GM23338 (cell line): ENCODE data around the gene RXFP1. TPM values are rescaled to one million over a fixed set of nuclear protein-coding genes. Genes with fewer than 3 reads are reported as not detected.

Experiments used
- ATAC-seq: fragments of 200-7000 bp; cut with Tn5 transposase; 3 replicates; pipeline ENCODE4 v1.9.1; 2020
- DNase-seq: peaks from one replicate; pipeline ENCODE4 v3.0.0-alpha.2; 2015; ENCODE audit warnings: low spot score
- H2AFZ ChIP-seq: fragments of 200-600 bp; sonication (generic); 2 replicates; pipeline ENCODE4 v1.8.0; 2016; ENCODE audit warnings: antibody characterized with exemption, mild to moderate bottlenecking, moderate library complexity
- H3F3A ChIP-seq: fragments of 200-600 bp; sonication (generic); replicated peaks from 2 replicates; pipeline ENCODE4 v1.8.0; 2017; ENCODE audit warnings: antibody characterized with exemption, mixed run types, low read depth
- H3K27ac ChIP-seq: fragments of 200-600 bp; sonication (generic); 2 replicates; pipeline ENCODE4 v1.6.1; 2016; ENCODE audit warnings: low read depth
- H3K27me3 ChIP-seq: fragments of 200-600 bp; sonication (generic); 2 replicates; pipeline ENCODE4 v1.8.0; 2016; ENCODE audit warnings: mild to moderate bottlenecking, mixed run types, moderate library complexity; ENCODE audit not compliant: insufficient read depth
- H3K36me3 ChIP-seq: fragments of 200-600 bp; sonication (generic); 2 replicates; pipeline ENCODE4 v1.8.0; 2016; ENCODE audit warnings: mild to moderate bottlenecking; ENCODE audit not compliant: insufficient read depth
- H3K4me1 ChIP-seq: fragments of 200-600 bp; sonication (generic); 2 replicates; pipeline ENCODE4 v1.8.0; 2016; ENCODE audit warnings: mild to moderate bottlenecking, moderate library complexity; ENCODE audit not compliant: insufficient read depth
- H3K4me2 ChIP-seq: fragments of 200-600 bp; sonication (generic); 2 replicates; pipeline ENCODE4 v1.7.1; 2017; ENCODE audit warnings: mixed run types
- H3K4me3 ChIP-seq: fragments of 200-600 bp; sonication (generic); 2 replicates; pipeline ENCODE4 v1.6.1; 2016; ENCODE audit warnings: mixed run types
- H3K79me2 ChIP-seq: fragments of 200-600 bp; sonication (generic); replicated peaks from 2 replicates; pipeline ENCODE4 v1.8.0; 2017; ENCODE audit warnings: mild to moderate bottlenecking; ENCODE audit not compliant: insufficient read depth
- H3K9me2 ChIP-seq: fragments of 200-600 bp; sonication (generic); 2 replicates; pipeline ENCODE4 v1.8.0; 2017; ENCODE audit not compliant: insufficient read depth
- H4K20me1 ChIP-seq: fragments of 200-600 bp; sonication (generic); replicated peaks from 2 replicates; pipeline ENCODE4 v1.8.0; 2017; ENCODE audit warnings: mild to moderate bottlenecking; ENCODE audit not compliant: insufficient read depth
- H3K27ac Mint-ChIP-seq: 2 replicates; pipeline ENCODE4 v1.8.0; 2020; ENCODE audit warnings: inconsistent platforms, mild to moderate bottlenecking, moderate library complexity, mixed read lengths
- H3K27me3 Mint-ChIP-seq: 3 replicates; pipeline ENCODE4 v1.8.0; 2022; ENCODE audit warnings: low read depth, mild to moderate bottlenecking, moderate library complexity, mixed read lengths, inconsistent platforms; ENCODE audit not compliant: insufficient read depth, poor library complexity
- H3K36me3 Mint-ChIP-seq: 3 replicates; pipeline ENCODE4 v1.8.0; 2021; ENCODE audit warnings: low read depth, mild to moderate bottlenecking, inconsistent platforms, moderate library complexity, mixed read lengths
- H3K4me1 Mint-ChIP-seq: 3 replicates; pipeline ENCODE4 v1.8.0; 2020; ENCODE audit warnings: mild to moderate bottlenecking, inconsistent platforms, mixed read lengths
- H3K4me3 Mint-ChIP-seq: 3 replicates; pipeline ENCODE4 v1.8.0; 2021; ENCODE audit warnings: moderate library complexity, mild to moderate bottlenecking, inconsistent platforms, mixed read lengths
- H3K9me3 Mint-ChIP-seq: 3 replicates; pipeline ENCODE4 v1.8.0; 2020; ENCODE audit warnings: moderate library complexity, mild to moderate bottlenecking, inconsistent platforms, mixed read lengths
- CREB1 ChIP-seq: fragments of 250-450 bp; sonication (Bioruptor Pico); IDR thresholded peaks from 2 replicates; pipeline ENCODE4 v1.5.0; 2020; ENCODE audit warnings: low read depth, mild to moderate bottlenecking, moderate library complexity
- EZH2 ChIP-seq: fragments of 200-600 bp; sonication (generic); IDR thresholded peaks from one replicate; pipeline ENCODE4 v1.8.0; 2017; ENCODE audit warnings: antibody characterized with exemption, mild to moderate bottlenecking, low read depth; ENCODE audit not compliant: unreplicated experiment
- EZH2phosphoT487 ChIP-seq: fragments of 200-600 bp; sonication (generic); IDR thresholded peaks from one replicate; pipeline ENCODE4 v1.8.1; 2018; ENCODE audit warnings: antibody characterized with exemption; ENCODE audit not compliant: unreplicated experiment
- NANOG ChIP-seq: IDR thresholded peaks from 2 replicates; pipeline ENCODE4 v1.6.1; 2016; ENCODE audit warnings: antibody characterized with exemption, borderline replicate concordance
- POLR2AphosphoS5 ChIP-seq: IDR thresholded peaks from 2 replicates; pipeline ENCODE4 v1.6.1; 2016; ENCODE audit warnings: antibody characterized with exemption, low read depth
- STAT1 ChIP-seq: IDR thresholded peaks from one replicate; pipeline ENCODE4 v1.6.1; 2016; ENCODE audit warnings: antibody characterized with exemption; ENCODE audit not compliant: unreplicated experiment
- ZNF331 ChIP-seq: fragments of 250-450 bp; sonication (Bioruptor Pico); IDR thresholded peaks from 2 replicates; pipeline ENCODE4 v1.5.0; 2020; ENCODE audit warnings: low read depth, mild to moderate bottlenecking, moderate library complexity
- polyA plus RNA-seq: library from polyadenylated mRNA; unstranded; fragments of >200 nt; fragmentation: Nextera tagmentation; extraction: Ambion mirVana; gene quantifications from 2 replicates; pipeline ENCODE4 v1.2.1, GENCODE V29; 2016
- total RNA-seq: library from RNA; depleted of rRNA; stranded (reverse); fragments of >200 nt; shearing (Covaris generic); gene quantifications from 2 replicates; pipeline ENCODE4 v1.2.3, GENCODE V29; 2014
- TF ChIP-seq, protein P1 (sequence below), 2 experiments: fragments of 200-600 bp in 1 of 2; sonication (generic) in 1 of 2; conservative IDR thresholded peaks; 2 replicates each; pipeline versions ENCODE4 v1.5.1 to v1.6.1; 2016 to 2017; ENCODE audit warnings: antibody characterized with exemption in 2 of 2, low read depth in 2 of 2, mild to moderate bottlenecking in 2 of 2, moderate library complexity in 1 of 2
- TF ChIP-seq, protein P2 (sequence below): fragments of 250-450 bp; sonication (Bioruptor Pico); IDR thresholded peaks from 2 replicates; pipeline ENCODE4 v1.5.0; 2020; ENCODE audit warnings: mild to moderate bottlenecking, moderate library complexity

The RXFP1 gene
- total and polyA plus RNA-seq, 2 experiments from 2014 or later, result 0.63 TPM; not detected in 1

DNA sequence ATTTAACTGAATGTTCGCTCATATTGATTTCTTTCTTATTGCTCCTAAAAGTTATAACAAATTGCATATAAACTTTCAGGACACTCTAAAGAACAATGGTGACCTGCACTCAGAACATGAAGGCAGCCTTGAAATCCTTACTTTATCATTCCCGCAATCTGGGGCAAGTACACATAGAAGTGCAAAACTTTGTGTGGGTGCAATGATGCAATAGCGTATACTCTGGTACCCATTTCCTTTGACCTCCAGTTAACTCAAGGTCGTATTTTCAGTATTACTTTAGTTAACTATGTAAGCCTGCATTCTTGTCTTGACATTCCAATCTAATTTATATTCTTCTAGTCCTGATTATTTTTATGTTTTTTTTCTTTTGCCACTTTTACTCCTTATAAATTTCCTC, 85.3 kb downstream of the RXFP1 start:
- no peaks in the 10 kb centered on the region for H3F3A ChIP-seq
- TF ChIP-seq POLR2AphosphoS5 (no peak), EZH2phosphoT487 (no peak), STAT1 (no peak), EZH2 (no peak), ZNF331 (CRISPR knock-in tag) (no peak), CREB1 (CRISPR knock-in tag) (no peak), NANOG (no peak)
- TF ChIP-seq, protein P1, sequence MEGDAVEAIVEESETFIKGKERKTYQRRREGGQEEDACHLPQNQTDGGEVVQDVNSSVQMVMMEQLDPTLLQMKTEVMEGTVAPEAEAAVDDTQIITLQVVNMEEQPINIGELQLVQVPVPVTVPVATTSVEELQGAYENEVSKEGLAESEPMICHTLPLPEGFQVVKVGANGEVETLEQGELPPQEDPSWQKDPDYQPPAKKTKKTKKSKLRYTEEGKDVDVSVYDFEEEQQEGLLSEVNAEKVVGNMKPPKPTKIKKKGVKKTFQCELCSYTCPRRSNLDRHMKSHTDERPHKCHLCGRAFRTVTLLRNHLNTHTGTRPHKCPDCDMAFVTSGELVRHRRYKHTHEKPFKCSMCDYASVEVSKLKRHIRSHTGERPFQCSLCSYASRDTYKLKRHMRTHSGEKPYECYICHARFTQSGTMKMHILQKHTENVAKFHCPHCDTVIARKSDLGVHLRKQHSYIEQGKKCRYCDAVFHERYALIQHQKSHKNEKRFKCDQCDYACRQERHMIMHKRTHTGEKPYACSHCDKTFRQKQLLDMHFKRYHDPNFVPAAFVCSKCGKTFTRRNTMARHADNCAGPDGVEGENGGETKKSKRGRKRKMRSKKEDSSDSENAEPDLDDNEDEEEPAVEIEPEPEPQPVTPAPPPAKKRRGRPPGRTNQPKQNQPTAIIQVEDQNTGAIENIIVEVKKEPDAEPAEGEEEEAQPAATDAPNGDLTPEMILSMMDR (conservative IDR thresholded peaks at IDR 0.05; ENCODE audit: low read depth in 2 of 2), result no peak
- TF ChIP-seq, protein P2, sequence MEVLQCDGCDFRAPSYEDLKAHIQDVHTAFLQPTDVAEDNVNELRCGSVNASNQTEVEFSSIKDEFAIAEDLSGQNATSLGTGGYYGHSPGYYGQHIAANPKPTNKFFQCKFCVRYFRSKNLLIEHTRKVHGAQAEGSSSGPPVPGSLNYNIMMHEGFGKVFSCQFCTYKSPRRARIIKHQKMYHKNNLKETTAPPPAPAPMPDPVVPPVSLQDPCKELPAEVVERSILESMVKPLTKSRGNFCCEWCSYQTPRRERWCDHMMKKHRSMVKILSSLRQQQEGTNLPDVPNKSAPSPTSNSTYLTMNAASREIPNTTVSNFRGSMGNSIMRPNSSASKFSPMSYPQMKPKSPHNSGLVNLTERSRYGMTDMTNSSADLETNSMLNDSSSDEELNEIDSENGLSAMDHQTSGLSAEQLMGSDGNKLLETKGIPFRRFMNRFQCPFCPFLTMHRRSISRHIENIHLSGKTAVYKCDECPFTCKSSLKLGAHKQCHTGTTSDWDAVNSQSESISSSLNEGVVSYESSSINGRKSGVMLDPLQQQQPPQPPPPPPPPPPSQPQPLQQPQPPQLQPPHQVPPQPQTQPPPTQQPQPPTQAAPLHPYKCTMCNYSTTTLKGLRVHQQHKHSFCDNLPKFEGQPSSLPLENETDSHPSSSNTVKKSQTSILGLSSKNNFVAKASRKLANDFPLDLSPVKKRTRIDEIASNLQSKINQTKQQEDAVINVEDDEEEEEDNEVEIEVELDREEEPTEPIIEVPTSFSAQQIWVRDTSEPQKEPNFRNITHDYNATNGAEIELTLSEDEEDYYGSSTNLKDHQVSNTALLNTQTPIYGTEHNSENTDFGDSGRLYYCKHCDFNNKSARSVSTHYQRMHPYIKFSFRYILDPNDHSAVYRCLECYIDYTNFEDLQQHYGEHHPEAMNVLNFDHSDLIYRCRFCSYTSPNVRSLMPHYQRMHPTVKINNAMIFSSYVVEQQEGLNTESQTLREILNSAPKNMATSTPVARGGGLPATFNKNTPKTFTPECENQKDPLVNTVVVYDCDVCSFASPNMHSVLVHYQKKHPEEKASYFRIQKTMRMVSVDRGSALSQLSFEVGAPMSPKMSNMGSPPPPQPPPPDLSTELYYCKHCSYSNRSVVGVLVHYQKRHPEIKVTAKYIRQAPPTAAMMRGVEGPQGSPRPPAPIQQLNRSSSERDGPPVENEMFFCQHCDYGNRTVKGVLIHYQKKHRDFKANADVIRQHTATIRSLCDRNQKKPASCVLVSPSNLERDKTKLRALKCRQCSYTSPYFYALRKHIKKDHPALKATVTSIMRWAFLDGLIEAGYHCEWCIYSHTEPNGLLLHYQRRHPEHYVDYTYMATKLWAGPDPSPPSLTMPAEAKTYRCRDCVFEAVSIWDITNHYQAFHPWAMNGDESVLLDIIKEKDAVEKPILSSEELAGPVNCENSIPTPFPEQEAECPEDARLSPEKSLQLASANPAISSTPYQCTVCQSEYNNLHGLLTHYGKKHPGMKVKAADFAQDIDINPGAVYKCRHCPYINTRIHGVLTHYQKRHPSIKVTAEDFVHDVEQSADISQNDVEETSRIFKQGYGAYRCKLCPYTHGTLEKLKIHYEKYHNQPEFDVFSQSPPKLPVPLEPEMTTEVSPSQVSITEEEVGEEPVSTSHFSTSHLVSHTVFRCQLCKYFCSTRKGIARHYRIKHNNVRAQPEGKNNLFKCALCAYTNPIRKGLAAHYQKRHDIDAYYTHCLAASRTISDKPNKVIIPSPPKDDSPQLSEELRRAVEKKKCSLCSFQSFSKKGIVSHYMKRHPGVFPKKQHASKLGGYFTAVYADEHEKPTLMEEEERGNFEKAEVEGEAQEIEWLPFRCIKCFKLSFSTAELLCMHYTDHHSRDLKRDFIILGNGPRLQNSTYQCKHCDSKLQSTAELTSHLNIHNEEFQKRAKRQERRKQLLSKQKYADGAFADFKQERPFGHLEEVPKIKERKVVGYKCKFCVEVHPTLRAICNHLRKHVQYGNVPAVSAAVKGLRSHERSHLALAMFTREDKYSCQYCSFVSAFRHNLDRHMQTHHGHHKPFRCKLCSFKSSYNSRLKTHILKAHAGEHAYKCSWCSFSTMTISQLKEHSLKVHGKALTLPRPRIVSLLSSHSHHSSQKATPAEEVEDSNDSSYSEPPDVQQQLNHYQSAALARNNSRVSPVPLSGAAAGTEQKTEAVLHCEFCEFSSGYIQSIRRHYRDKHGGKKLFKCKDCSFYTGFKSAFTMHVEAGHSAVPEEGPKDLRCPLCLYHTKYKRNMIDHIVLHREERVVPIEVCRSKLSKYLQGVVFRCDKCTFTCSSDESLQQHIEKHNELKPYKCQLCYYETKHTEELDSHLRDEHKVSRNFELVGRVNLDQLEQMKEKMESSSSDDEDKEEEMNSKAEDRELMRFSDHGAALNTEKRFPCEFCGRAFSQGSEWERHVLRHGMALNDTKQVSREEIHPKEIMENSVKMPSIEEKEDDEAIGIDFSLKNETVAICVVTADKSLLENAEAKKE (CRISPR knock-in tag), result no peak
- Mint-ChIP-seq H3K27ac (no peak overlapping the region), H3K27me3 (no peaks in the 10 kb centered on the region), H3K4me3 (no peak overlapping the region), H3K4me1 (peaks cover 12% of the 10 kb centered on the region), H3K9me3 (no peaks in the 10 kb centered on the region), H3K36me3 (no peaks in the 10 kb centered on the region)
- H4K20me1 ChIP-seq, result no peaks in the 10 kb centered on the region
- no peak overlapping the region for H2AFZ ChIP-seq
- no peaks in the 10 kb centered on the region for H3K79me2 ChIP-seq
- DNase-seq, result no peak
- H3K27me3 ChIP-seq, result no peaks in the 10 kb centered on the region
- no peaks in the 10 kb centered on the region for H3K9me2 ChIP-seq
- no peak overlapping the region for H3K27ac ChIP-seq
- H3K4me3 ChIP-seq, result no peak overlapping the region
- H3K36me3 ChIP-seq, result no peaks in the 10 kb centered on the region
- ATAC-seq, result no peak
- no peak overlapping the region for H3K4me2 ChIP-seq
- no peaks in the 10 kb centered on the region for H3K4me1 ChIP-seq
